ENCODE results near the gene S100PBP.

GRCh38 chr1:32898958-32899357 is 81.5 kb downstream of the S100PBP start:
- no peak for TF ChIP-seq POLR2A (IDR thresholded peaks at IDR 0.05)
- no peak for TF ChIP-seq CTCF (IDR thresholded peaks at IDR 0.05)
